IPS DF 19.7 (cell line): ENCODE results near the gene IGFBP1.
"Not testable (repeated sequence)": the region's sequence is repeated elsewhere in the genome, so short reads cannot be mapped to it uniquely, and the experiment has no call there.

ENCODE experiments used
- DNase-seq: peaks from one replicate; pipeline ENCODE4 v3.0.0-alpha.2; 2013; ENCODE audit warnings: low read depth, low spot score

Gene IGFBP1

GRCh38 chr7:45937862-45938261 lies 49.6 kb downstream of the IGFBP1 start:
- no peak for DNase-seq

GRCh38 chr7:45938626-45939302 lies 50.5 kb downstream of the IGFBP1 start:
- no peak for DNase-seq

GRCh38 chr7:45939574-45939973 lies 51.3 kb downstream of the IGFBP1 start:
- no peak for DNase-seq

GRCh38 chr7:45940237-45940781 lies 52.0 kb downstream of the IGFBP1 start:
- DNase-seq = not testable (repeated sequence)

- no peak for DNase-seq
Measured at GRCh38 chr7:45940939-45941338, 52.7 kb downstream of the IGFBP1 start.
